Measurements from ENCODE around the gene EPOP.
"Not testable (repeated sequence)": the region's sequence is repeated elsewhere in the genome, so short reads cannot be mapped to it uniquely, and the experiment has no call there.

The EPOP gene

DNA sequence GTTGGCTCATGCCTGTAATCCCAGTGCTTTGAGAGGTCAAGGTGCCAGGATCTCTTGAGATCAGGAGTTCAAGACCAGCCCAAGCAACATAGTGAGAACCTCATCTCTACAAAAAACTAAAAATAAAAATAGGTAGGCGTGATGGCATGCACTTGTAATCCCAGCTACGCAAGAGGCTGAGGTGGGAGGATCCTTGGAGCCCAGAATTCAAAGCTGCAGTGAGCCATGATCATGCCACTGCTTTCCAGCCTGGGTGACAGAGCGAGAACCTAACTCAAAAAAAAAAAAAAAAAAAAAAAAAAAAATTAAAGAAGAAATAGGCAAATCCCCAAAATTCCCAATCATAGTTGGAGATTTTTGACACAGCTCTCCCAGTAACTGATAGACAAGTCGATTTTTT, 36.8 kb downstream of the EPOP start:
- DNase-seq = no peak

DNA sequence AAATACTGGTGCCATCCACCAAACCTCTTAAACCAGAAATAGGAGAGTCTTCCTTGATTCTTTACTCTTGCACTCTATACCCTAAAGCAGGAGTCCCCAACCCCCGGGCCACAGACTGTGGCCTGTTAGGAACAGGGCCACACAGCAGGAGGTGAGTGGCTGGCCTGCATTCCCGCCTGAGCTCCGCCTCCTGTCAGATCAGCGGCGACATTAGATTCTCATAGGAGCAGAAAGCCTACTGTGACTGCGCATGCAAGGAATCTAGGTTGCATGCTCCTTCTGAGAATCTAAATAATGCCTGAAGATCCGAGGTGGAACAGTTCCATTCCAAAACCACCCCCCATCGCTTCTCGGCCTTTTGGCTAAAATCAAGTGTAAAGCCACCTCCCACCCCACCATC, 38.7 kb downstream of the EPOP start:
- no peak for DNase-seq

GRCh38 chr17:38632334-38632733, 42.4 kb downstream of the EPOP start:
- no peak for DNase-seq

- DNase-seq = no peak
These were observed 46.3 kb downstream of the EPOP start for GRCh38 chr17:38628441-38628840.

DNA sequence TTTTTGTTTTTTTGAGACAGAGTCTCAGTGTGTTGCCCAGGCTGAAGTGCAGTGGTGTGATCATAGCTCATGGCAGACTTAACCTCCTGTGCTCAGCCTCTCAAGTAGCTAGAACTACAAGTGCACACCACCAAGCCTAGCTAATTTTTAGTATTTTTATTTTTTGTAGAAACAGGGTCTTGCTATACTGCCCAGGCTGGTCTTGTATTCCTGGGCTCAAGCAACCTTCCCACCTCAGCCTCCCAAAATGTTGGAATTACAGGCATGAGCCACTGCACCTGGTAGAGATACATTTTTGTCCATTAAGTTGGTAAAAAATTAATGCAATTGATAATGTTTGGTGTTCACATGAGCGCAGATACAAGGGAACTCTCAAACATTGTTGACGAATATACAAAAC, 46.8 kb downstream of the EPOP start:
- no peak for DNase-seq

DNA sequence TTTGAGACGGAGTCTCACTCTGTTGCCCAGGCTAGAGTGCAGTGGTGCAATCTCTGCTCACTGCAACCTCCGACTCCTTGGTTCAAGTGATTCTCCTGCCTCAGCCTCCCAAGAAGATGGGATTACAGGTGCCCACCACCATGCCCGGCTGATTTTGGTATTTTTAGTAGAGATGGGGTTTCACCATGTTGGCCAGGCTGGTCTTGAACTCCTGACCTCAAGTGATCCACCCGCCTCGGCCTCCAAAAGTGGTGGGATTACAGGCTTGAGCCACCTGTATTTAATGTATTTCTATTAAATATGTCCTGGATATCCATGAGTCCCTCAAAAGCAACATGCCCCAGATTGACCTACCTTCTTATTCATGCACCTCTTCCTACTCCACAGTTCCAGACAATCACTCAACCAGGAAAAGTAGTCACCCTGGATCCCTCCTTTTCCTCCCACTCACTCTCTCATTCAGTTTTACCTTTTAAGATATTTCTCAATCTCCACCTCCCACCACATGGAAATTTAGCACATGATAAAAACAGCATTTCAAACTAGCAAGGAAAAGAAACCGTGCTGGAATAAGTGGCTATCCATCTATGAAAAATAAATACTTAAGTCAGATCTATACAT, 48.0 kb downstream of the EPOP start:
- DNase-seq = not testable (repeated sequence)

GRCh38 chr17:38625482-38625881, 49.3 kb downstream of the EPOP start:
- no peak for DNase-seq

GRCh38 chr17:38624782-38625355, 49.9 kb downstream of the EPOP start:
- not testable (repeated sequence) for DNase-seq

Data from CD4-positive, alpha-beta T cell treated with Interleukin-17A for 4 hours (primary cell).